NOMO-1 treated with DMSO at 0.1 percent for 48 hours (cell line): ENCODE data around the gene ZFYVE28.

Experiments
- DNase-seq: peaks from one replicate; lab custom pipeline; 2025; ENCODE audit not compliant: unreplicated experiment; lab: John Stamatoyannopoulos, UW

ZFYVE28 gene

GRCh38 chr4:2354760-2355159 lies 63.7 kb downstream of the ZFYVE28 start:
- no peak for DNase-seq

- DNase-seq, result no peak
Observed at GRCh38 chr4:2354118-2354517, 64.3 kb downstream of the ZFYVE28 start.

- DNase-seq, result no peak
Observed at GRCh38 chr4:2353222-2354107, 65.0 kb downstream of the ZFYVE28 start.

- no peak for DNase-seq
Observed at GRCh38 chr4:2352729-2353221, 65.7 kb downstream of the ZFYVE28 start.

- no peak for DNase-seq
Observed at GRCh38 chr4:2352171-2352570, 66.3 kb downstream of the ZFYVE28 start.

- DNase-seq, result no peak
Observed at GRCh38 chr4:2350982-2351381, 67.5 kb downstream of the ZFYVE28 start.

- no peak for DNase-seq
Observed at GRCh38 chr4:2348786-2349185, 69.7 kb downstream of the ZFYVE28 start.

- no peak for DNase-seq
Observed at GRCh38 chr4:2347190-2347589, 71.3 kb downstream of the ZFYVE28 start.

- no peak for DNase-seq
Observed at GRCh38 chr4:2343476-2343875, 75.0 kb downstream of the ZFYVE28 start.

- no peak for DNase-seq
Observed at GRCh38 chr4:2341911-2342652, 76.4 kb downstream of the ZFYVE28 start.

GRCh38 chr4:2341261-2341841 lies 77.1 kb downstream of the ZFYVE28 start:
- DNase-seq, result no peak

GRCh38 chr4:2340272-2341061 lies 78.0 kb downstream of the ZFYVE28 start:
- no peak for DNase-seq

- DNase-seq, result no peak
Observed at GRCh38 chr4:2339458-2340271, 78.8 kb downstream of the ZFYVE28 start.

- DNase-seq, result no peak
Observed at GRCh38 chr4:2338754-2339457, 79.5 kb downstream of the ZFYVE28 start.

- no peak for DNase-seq
Observed at GRCh38 chr4:2337896-2338295, 80.5 kb downstream of the ZFYVE28 start.

GRCh38 chr4:2337131-2337723 lies 81.2 kb downstream of the ZFYVE28 start:
- DNase-seq, result no peak

- DNase-seq, result no peak
Observed at GRCh38 chr4:2336659-2337058, 81.8 kb downstream of the ZFYVE28 start.

- DNase-seq, result no peak
Observed at GRCh38 chr4:2335729-2336101, 82.7 kb downstream of the ZFYVE28 start.
